Peyer's patch (tissue), 4 donors: Measurements from ENCODE around the gene ELMO1. TPM values are rescaled to one million over a fixed set of nuclear protein-coding genes. Genes with fewer than 3 reads are reported as not detected.
A peak's percentile ranks its signal among the peaks of the same experiment; 100 is the strongest.

Experiments
- DNase-seq, 3 donors: peaks; one replicate each; pipeline ENCODE4 v3.0.0-alpha.2; 2017 to 2019
- H3K27ac ChIP-seq, 4 donors: fragments of 200-600 bp; sonication (generic); one replicate each; pipeline ENCODE4 v1.5.1; 2016 to 2019
- H3K27me3 ChIP-seq, 2 donors: fragments of 200-600 bp; sonication (generic); one replicate each; pipeline ENCODE4 v1.5.1; 2019
- H3K36me3 ChIP-seq, 3 donors: fragments of 200-600 bp; sonication (generic); one replicate each; pipeline ENCODE4 v1.5.1; 2016 to 2019
- H3K4me1 ChIP-seq, 4 donors: fragments of 200-600 bp; sonication (generic); one replicate each; pipeline ENCODE4 v1.5.1; 2016 to 2019
- H3K4me3 ChIP-seq, 4 donors: fragments of 200-600 bp; sonication (generic); 1 replicate in 3 of 4; 2 replicates in 1 of 4; pipeline ENCODE4 v1.5.1; 2016 to 2019; ENCODE audit warnings: mild to moderate bottlenecking in 1 of 4
- H3K9me3 ChIP-seq, 4 donors: fragments of 200-600 bp; sonication (generic); one replicate each; pipeline ENCODE4 v1.5.1; 2016 to 2019; ENCODE audit warnings: mild to moderate bottlenecking in 1 of 4
- CTCF ChIP-seq, 6 experiments: fragments of 450-650 bp in 4 of 6; fragments of 200-600 bp in 2 of 6; sonication (generic) in 1 of 6; IDR thresholded peaks; one replicate each; pipeline ENCODE4 v1.5.1; 2017 to 2019; ENCODE audit warnings: antibody characterized with exemption in 6 of 6, mild to moderate bottlenecking in 3 of 6, moderate library complexity in 1 of 6
- POLR2A ChIP-seq, 2 donors: fragments of 450-650 bp; IDR thresholded peaks; one replicate each; pipeline ENCODE4 v1.5.1; 2017; ENCODE audit warnings: antibody characterized with exemption in 2 of 2, mild to moderate bottlenecking in 2 of 2, moderate library complexity in 2 of 2
- total RNA-seq, 4 donors: library from RNA; depleted of rRNA; stranded (reverse); fragments of >200 nt; gene quantifications; one replicate each; pipeline ENCODE4 v1.1.0, GENCODE V29; 2016

The ELMO1 gene
- total RNA-seq, 4 donors from 2014 or later, result 43.1 to 381 (median 72.2) TPM

GRCh38 chr7:36956814-36957213 lies 491.9 kb downstream of the ELMO1 start:
- no peaks in the 10 kb centered on the region for H3K36me3 ChIP-seq
- H3K27me3 ChIP-seq, result no peaks in the 10 kb centered on the region
- H3K9me3 ChIP-seq, result no peaks in the 10 kb centered on the region
- no peak for DNase-seq
- H3K4me3 ChIP-seq, result no peak overlapping the region
- H3K4me1 ChIP-seq, result peaks cover 0 to 3% (median 0%) of the 10 kb centered on the region in 4 donors
- TF ChIP-seq CTCF (IDR thresholded peaks at IDR 0.05) (no peak), POLR2A (IDR thresholded peaks at IDR 0.05) (no peak)
- no peak overlapping the region for H3K27ac ChIP-seq

- no peak overlapping the region for H3K4me3 ChIP-seq
- H3K9me3 ChIP-seq, result no peaks in the 10 kb centered on the region
- DNase-seq, result no peak
- no peak overlapping the region for H3K27ac ChIP-seq
- TF ChIP-seq POLR2A (IDR thresholded peaks at IDR 0.05) (no peak), CTCF (IDR thresholded peaks at IDR 0.05) (no peak)
- peaks cover 0 to 3% (median 0%) of the 10 kb centered on the region in 4 donors for H3K4me1 ChIP-seq
- no peaks in the 10 kb centered on the region for H3K36me3 ChIP-seq
- no peaks in the 10 kb centered on the region for H3K27me3 ChIP-seq
These were observed 493.1 kb downstream of the ELMO1 start for GRCh38 chr7:36955456-36956129.

- Histone ChIP-seq H3K27me3 (no peaks in the 10 kb centered on the region), H3K9me3 (no peaks in the 10 kb centered on the region), H3K27ac (no peak overlapping the region), H3K4me3 (no peak overlapping the region), H3K36me3 (no peaks in the 10 kb centered on the region), H3K4me1 (peaks cover 0 to 7% (median 0%) of the 10 kb centered on the region in 4 donors)
- peak in 1 of 3 donors; percentile 18 for DNase-seq
- TF ChIP-seq CTCF (IDR thresholded peaks at IDR 0.05), result no peak
- TF ChIP-seq POLR2A (IDR thresholded peaks at IDR 0.05), result no peak
These were observed 497.4 kb downstream of the ELMO1 start for GRCh38 chr7:36951257-36951697.

GRCh38 chr7:36949711-36950600 lies 498.7 kb downstream of the ELMO1 start:
- no peak for DNase-seq
- Histone ChIP-seq H3K4me3 (no peak overlapping the region), H3K4me1 (peaks cover 0 to 15% (median 2%) of the 10 kb centered on the region in 4 donors), H3K9me3 (no peaks in the 10 kb centered on the region), H3K27me3 (no peaks in the 10 kb centered on the region), H3K27ac (no peak overlapping the region), H3K36me3 (no peaks in the 10 kb centered on the region)
- no peak for TF ChIP-seq CTCF (IDR thresholded peaks at IDR 0.05)

- Histone ChIP-seq H3K9me3 (no peaks in the 10 kb centered on the region), H3K36me3 (no peaks in the 10 kb centered on the region), H3K4me1 (peaks cover 0 to 15% (median 4%) of the 10 kb centered on the region in 4 donors), H3K27ac (no peak overlapping the region), H3K4me3 (no peak overlapping the region), H3K27me3 (no peaks in the 10 kb centered on the region)
- no peak for TF ChIP-seq POLR2A (IDR thresholded peaks at IDR 0.05)
- no peak for TF ChIP-seq CTCF (IDR thresholded peaks at IDR 0.05)
- DNase-seq, result no peak
These were observed 502.3 kb downstream of the ELMO1 start for GRCh38 chr7:36946401-36946739.
